ENCODE results near the gene WIPF2. TPM values are rescaled to one million over a fixed set of nuclear protein-coding genes. Genes with fewer than 3 reads are reported as not detected.

The WIPF2 gene, protein sequence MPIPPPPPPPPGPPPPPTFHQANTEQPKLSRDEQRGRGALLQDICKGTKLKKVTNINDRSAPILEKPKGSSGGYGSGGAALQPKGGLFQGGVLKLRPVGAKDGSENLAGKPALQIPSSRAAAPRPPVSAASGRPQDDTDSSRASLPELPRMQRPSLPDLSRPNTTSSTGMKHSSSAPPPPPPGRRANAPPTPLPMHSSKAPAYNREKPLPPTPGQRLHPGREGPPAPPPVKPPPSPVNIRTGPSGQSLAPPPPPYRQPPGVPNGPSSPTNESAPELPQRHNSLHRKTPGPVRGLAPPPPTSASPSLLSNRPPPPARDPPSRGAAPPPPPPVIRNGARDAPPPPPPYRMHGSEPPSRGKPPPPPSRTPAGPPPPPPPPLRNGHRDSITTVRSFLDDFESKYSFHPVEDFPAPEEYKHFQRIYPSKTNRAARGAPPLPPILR
- total RNA-seq = 2.6 and 5.0 TPM in 2 replicates

DNA sequence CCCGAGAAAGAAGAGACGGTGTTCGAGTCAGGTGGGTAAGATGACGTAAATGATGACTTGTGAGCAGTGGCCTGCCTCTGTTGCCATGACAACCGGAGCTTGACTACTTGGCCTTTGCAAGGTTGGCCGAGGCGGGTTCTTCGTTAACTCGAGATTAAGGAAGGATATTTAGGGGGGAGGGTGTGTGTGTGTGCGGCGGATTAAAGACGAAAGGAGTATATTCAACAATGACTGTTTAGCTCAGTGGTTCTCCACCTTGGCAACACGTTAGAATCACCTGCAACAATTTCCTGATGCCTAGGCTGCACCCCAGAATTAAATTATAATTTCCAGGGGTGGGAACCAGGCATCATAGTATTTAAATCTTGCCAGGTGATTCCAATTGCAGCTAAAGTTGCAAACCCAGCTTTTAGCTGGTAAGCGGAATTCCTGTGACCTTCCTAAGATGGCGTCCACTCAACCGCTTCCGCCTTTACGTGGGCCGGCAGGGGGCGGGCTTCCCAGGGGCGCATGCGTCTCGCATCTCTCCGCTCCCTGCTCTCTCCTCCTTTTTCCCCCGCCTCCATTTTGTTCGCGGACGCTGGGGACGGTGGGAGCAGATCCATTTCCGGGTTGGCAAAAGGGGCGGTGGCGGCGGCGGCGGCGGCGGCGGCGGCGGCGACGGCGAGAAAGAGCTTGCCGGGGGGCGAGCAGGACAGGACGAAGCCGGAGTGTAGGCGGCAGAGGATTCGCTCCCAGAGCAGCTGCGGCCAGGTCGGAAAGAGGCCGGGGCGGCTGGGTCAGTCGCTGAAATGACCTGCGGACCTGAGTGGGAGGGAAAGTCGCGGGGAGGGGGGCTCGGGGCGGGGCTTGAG is at the start of gene WIPF2:
TSS of gene WIPF2 (plus strand) at position 565 of the 854 bp plus-strand sequence. CDS start 37,156 bp downstream, outside the sequence.

DNA sequence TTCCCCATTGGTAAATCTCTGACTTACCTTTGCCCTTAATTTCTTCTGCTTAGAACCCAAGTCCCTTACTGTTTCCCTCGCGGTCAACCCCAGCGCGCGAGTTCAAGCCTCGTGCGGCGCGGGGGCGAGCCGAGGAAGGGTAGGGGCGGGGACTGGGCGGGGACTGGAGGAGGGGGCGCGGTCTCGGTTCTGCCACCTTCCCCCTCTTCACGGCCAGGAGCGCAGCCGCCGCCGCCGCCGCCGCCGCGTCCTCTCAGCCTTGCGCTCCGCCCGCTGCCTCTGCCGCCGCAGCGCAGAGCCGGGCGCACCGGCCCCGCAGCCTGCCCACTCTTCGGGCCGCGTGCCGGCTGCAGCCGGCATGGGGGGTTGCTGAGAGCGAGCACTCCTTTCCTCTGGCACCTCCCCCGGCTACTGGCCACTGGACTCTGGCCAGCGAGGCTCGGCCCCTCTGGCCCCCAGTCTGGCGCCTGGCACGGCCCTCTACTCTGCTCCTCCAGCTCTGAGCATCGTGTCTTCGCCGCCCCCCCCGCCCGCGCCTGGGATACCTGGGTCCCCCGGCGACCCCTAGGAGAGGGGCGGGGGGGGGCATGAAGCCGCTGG is 41.7 kb upstream of the WIPF2 start, which contains the start of gene RAPGEFL1:
TSS of gene RAPGEFL1 (plus strand) at position 196 of the 600 bp plus-strand sequence. CDS start at position 588, 392 bp downstream.

DNA sequence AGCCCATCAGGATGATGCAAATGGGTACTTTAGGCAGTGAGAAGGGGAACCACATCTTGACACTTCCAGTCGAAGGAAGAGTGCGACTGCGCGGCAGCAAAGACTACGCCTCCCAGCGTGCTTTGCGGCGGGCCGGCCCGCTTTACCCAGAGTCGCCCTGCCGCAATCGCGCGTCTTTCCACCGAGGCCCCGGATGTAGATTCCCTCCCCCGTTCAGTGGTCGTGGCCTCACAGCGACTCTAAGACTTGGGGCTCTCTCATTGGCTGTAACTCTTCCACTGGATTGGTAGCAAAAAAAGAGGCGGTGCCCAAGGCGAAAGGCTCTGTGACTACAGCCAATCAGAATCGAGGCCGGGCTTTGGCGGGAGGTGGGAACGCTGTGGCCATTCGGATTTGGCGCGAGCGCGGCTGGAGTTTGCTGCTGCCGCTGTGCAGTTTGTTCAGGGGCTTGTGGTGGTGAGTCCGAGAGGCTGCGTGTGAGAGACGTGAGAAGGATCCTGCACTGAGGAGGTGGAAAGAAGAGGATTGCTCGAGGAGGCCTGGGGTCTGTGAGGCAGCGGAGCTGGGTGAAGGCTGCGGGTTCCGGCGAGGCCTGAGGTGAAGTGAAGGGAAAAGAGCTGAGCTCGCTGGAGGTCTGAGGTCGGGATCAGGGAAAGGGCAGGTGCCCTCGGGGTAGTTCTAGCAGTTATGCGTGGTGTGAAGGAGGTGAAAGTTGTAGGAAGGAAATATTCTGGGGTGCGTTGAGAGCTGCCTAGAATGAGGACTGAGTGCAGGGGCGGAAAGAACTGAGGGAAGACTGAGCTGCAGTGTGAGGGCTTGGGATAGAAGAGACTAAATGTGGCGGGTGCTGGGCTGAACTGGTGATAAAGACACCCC is 68.6 kb downstream of the WIPF2 start, which contains the start of gene CDC6:
TSS of gene CDC6 (plus strand) at position 386 of the 876 bp plus-strand sequence. CDS start 1,542 bp downstream, outside the sequence.

GRCh38 chr17:40309031-40309948 is 90.2 kb downstream of the WIPF2 start, which contains the start of gene RARA:
RARA (plus strand) TSS chr17:40309180; CDS start chr17:40331219, 22,039 bp downstream.

Other genes starting within 250 kb of the WIPF2 start
- 56.8 and 63.4 TPM in 2 replicates for gene PSMD3, start 238.5 kb upstream of the WIPF2 start, total RNA-seq
- 0.16 TPM in 1 of 2 replicates, not detected in the other for gene CSF3, start 203.9 kb upstream of the WIPF2 start, total RNA-seq
- gene MED24, start 164.9 kb upstream of the WIPF2 start, total RNA-seq = 23.8 and 27.2 TPM in 2 replicates
- 25.5 and 51.2 TPM in 2 replicates for gene THRA, start 156.3 kb upstream of the WIPF2 start, total RNA-seq
- 1.9 and 2.2 TPM in 2 replicates for gene NR1D1, start 118.7 kb upstream of the WIPF2 start, total RNA-seq
- 32.2 and 32.6 TPM in 2 replicates for gene MSL1, start 97.3 kb upstream of the WIPF2 start, total RNA-seq
- 21.2 and 25.5 TPM in 2 replicates for gene CASC3, start 78.8 kb upstream of the WIPF2 start, total RNA-seq
- gene RAPGEFL1, start 41.8 kb upstream of the WIPF2 start, total RNA-seq = 0.52 and 1.6 TPM in 2 replicates
- gene CDC6, start 68.6 kb downstream of the WIPF2 start, total RNA-seq = 0.94 and 1.7 TPM in 2 replicates
- gene RARA, start 89.9 kb downstream of the WIPF2 start, total RNA-seq = 3.9 and 6.9 TPM in 2 replicates
- 2.4 and 3.0 TPM in 2 replicates for gene GJD3, start 145.4 kb downstream of the WIPF2 start, total RNA-seq
- gene TOP2A, start 198.6 kb downstream of the WIPF2 start, total RNA-seq = 1.7 and 14.8 TPM in 2 replicates
- gene IGFBP4, start 224.1 kb downstream of the WIPF2 start, total RNA-seq = 218 and 260 TPM in 2 replicates

Measured in bronchial smooth muscle cell (primary cell).